Upper lobe of left lung (tissue), 6 donors: Measurements from ENCODE around the gene DMGDH. TPM values are rescaled to one million over a fixed set of nuclear protein-coding genes. Genes with fewer than 3 reads are reported as not detected.

Experiments used
- ATAC-seq, 2 donors: fragments of 200-7000 bp; cut with Tn5 transposase; one replicate each; pipeline ENCODE4 v1.9.1; 2022; ENCODE audit warnings: mild to moderate bottlenecking in 2 of 2, moderate library complexity in 2 of 2; ENCODE audit not compliant: low FRiP score in 2 of 2
- DNase-seq, 2 donors: peaks; one replicate each; pipeline ENCODE4 v3.0.0-alpha.2; 2019 to 2020
- H3K27ac ChIP-seq, 4 donors: fragments of 200-600 bp; sonication (generic); one replicate each; pipeline ENCODE4 v1.5.1; 2016 to 2019
- H3K27me3 ChIP-seq, 4 donors: fragments of 200-600 bp; sonication (generic); one replicate each; pipeline ENCODE4 v1.5.1; 2017 to 2019
- H3K36me3 ChIP-seq, 4 donors: fragments of 200-600 bp; sonication (generic); one replicate each; pipeline ENCODE4 v1.5.1; 2016 to 2019
- H3K4me1 ChIP-seq, 4 donors: fragments of 200-600 bp; sonication (generic); one replicate each; pipeline ENCODE4 v1.5.1; 2018 to 2019
- H3K4me3 ChIP-seq, 4 donors: fragments of 200-600 bp; sonication (generic); one replicate each; pipeline ENCODE4 v1.5.1; 2017 to 2019; ENCODE audit warnings: mild to moderate bottlenecking in 2 of 4, moderate library complexity in 1 of 4
- H3K9me3 ChIP-seq, 4 donors: fragments of 200-600 bp; sonication (generic); one replicate each; pipeline ENCODE4 v1.5.1; 2018 to 2019
- CTCF ChIP-seq, 6 experiments: fragments of 450-650 bp in 4 of 6; fragments of 200-600 bp in 2 of 6; sonication (generic) in 2 of 6; IDR thresholded peaks; one replicate each; pipeline ENCODE4 v1.5.1; 2016 to 2019; ENCODE audit warnings: antibody characterized with exemption in 6 of 6
- EP300 ChIP-seq, 4 donors: sonication (generic); formaldehyde crosslinking; IDR thresholded peaks; one replicate each; pipeline ENCODE4 v1.5.1; 2017; ENCODE audit warnings: antibody characterized with exemption in 4 of 4, control low read depth in 2 of 4
- POLR2A ChIP-seq, 4 donors: fragments of 450-650 bp; IDR thresholded peaks; one replicate each; pipeline ENCODE4 v1.5.1; 2016 to 2017; ENCODE audit warnings: antibody characterized with exemption in 4 of 4, mild to moderate bottlenecking in 2 of 4
- POLR2AphosphoS5 ChIP-seq, 2 donors: sonication (generic); formaldehyde crosslinking; IDR thresholded peaks; one replicate each; pipeline ENCODE4 v1.5.1; 2017; ENCODE audit warnings: antibody characterized with exemption in 2 of 2
- WGBS, 2 donors: methylation state at CpG; one replicate each; pipeline ENCODE4 v1.1.5; 2017 to 2018; 5-methylcytosine and 5-hydroxymethylcytosine counted together
- total RNA-seq, 6 donors: library from RNA; depleted of rRNA in 4 of 6; stranded (reverse); fragments of >200 nt in 4 of 6; gene quantifications; one replicate each; pipeline versions ENCODE4 v1.1.0 to v1.2.1, GENCODE V29; 2016 to 2021
- donor health status: DM: no; HTN: no; CAD: no; lungs with moderate emphysema.
- donor health status: DM: no; HTN: yes; CAD: no; lungs with severe emphysema.

Gene DMGDH
- total RNA-seq, 6 donors from 2014 or later: 0.46 to 1.3 (median 1.1) TPM

GRCh38 chr5:79023947-79024346 lies 45.5 kb downstream of the DMGDH start:
- no peak for ATAC-seq
- Histone ChIP-seq H3K36me3 (no peaks in the 10 kb centered on the region), H3K4me1 (peaks cover 4 to 10% (median 7%) of the 10 kb centered on the region in 4 donors), H3K27me3 (no peaks in the 10 kb centered on the region), H3K4me3 (no peak overlapping the region), H3K9me3 (no peaks in the 10 kb centered on the region), H3K27ac (no peak overlapping the region)
- WGBS, 2 donors: 90 to 100% methylated on average over 1 of the region's 1 CpG
- TF ChIP-seq EP300 (IDR thresholded peaks at IDR 0.05) (no peak), CTCF (IDR thresholded peaks at IDR 0.05) (no peak), POLR2AphosphoS5 (IDR thresholded peaks at IDR 0.05) (no peak), POLR2A (IDR thresholded peaks at IDR 0.05) (no peak)
- no peak for DNase-seq

- DNase-seq (no peak), ATAC-seq (no peak)
- WGBS, 2 donors: 80 to 82% methylated on average over 1 of the region's 1 CpG
- H3K4me3 ChIP-seq: no peak overlapping the region
- H3K27ac ChIP-seq: no peak overlapping the region
- no peaks in the 10 kb centered on the region for H3K36me3 ChIP-seq
- no peaks in the 10 kb centered on the region for H3K9me3 ChIP-seq
- H3K4me1 ChIP-seq: peaks cover 4 to 10% (median 7%) of the 10 kb centered on the region in 4 donors
- TF ChIP-seq EP300 (IDR thresholded peaks at IDR 0.05) (no peak), POLR2AphosphoS5 (IDR thresholded peaks at IDR 0.05) (no peak), POLR2A (IDR thresholded peaks at IDR 0.05) (no peak), CTCF (IDR thresholded peaks at IDR 0.05) (no peak)
- H3K27me3 ChIP-seq: no peaks in the 10 kb centered on the region
Measured at GRCh38 chr5:79023348-79023747, 46.1 kb downstream of the DMGDH start.

GRCh38 chr5:79022771-79023170 lies 46.7 kb downstream of the DMGDH start:
- no peak for TF ChIP-seq POLR2A (IDR thresholded peaks at IDR 0.05)
- no peak for TF ChIP-seq POLR2AphosphoS5 (IDR thresholded peaks at IDR 0.05)
- 83 to 88% methylated on average over 2 of the region's 2 CpGs for WGBS, 2 donors
- H3K9me3 ChIP-seq: no peaks in the 10 kb centered on the region
- H3K4me1 ChIP-seq: peaks cover 4 to 10% (median 7%) of the 10 kb centered on the region in 4 donors
- H3K36me3 ChIP-seq: no peaks in the 10 kb centered on the region
- no peaks in the 10 kb centered on the region for H3K27me3 ChIP-seq
- no peak overlapping the region for H3K27ac ChIP-seq
- H3K4me3 ChIP-seq: no peak overlapping the region
- DNase-seq (no peak), ATAC-seq (no peak)

GRCh38 chr5:79021753-79022152 lies 47.7 kb downstream of the DMGDH start:
- Histone ChIP-seq H3K4me3 (no peak overlapping the region), H3K36me3 (no peaks in the 10 kb centered on the region), H3K4me1 (peaks cover 4 to 10% (median 7%) of the 10 kb centered on the region in 4 donors), H3K27me3 (no peaks in the 10 kb centered on the region), H3K27ac (no peak overlapping the region), H3K9me3 (no peaks in the 10 kb centered on the region)
- TF ChIP-seq POLR2A (IDR thresholded peaks at IDR 0.05) (no peak), CTCF (IDR thresholded peaks at IDR 0.05) (no peak), EP300 (IDR thresholded peaks at IDR 0.05) (no peak), POLR2AphosphoS5 (IDR thresholded peaks at IDR 0.05) (no peak)
- 48 to 63% methylated on average over 4 of the region's 4 CpGs for WGBS, 2 donors
- no peak for DNase-seq
- no peak for ATAC-seq

GRCh38 chr5:79020861-79021561 lies 48.5 kb downstream of the DMGDH start:
- Histone ChIP-seq H3K9me3 (no peaks in the 10 kb centered on the region), H3K27me3 (no peaks in the 10 kb centered on the region), H3K4me3 (peak overlapping the region in 1 of 4 donors; percentile 8), H3K36me3 (no peaks in the 10 kb centered on the region), H3K27ac (no peak overlapping the region), H3K4me1 (peaks cover 4 to 10% (median 7%) of the 10 kb centered on the region in 4 donors)
- ATAC-seq: peak; percentile 75 to 91
- TF ChIP-seq POLR2AphosphoS5 (IDR thresholded peaks at IDR 0.05): no peak
- TF ChIP-seq CTCF (IDR thresholded peaks at IDR 0.05): peak in 5 of 6 experiments; percentile 47 to 59 (median 57)
- 12 to 13% methylated on average over 14 of the region's 14 CpGs for WGBS, 2 donors
- DNase-seq: peak in 1 of 2 donors; percentile 52
